Inflammatory macrophage treated with lipopolysaccharide for 4 hours (primary cell): ENCODE measurements around the gene FRAS1.
"Not testable (repeated sequence)": the region's sequence is repeated elsewhere in the genome, so short reads cannot be mapped to it uniquely, and the experiment has no call there.

Source experiments
- DNase-seq: peaks from one replicate; pipeline ENCODE4 v3.0.0-alpha.2; 2020

FRAS1 gene

GRCh38 chr4:78174891-78175290, 117.8 kb downstream of the FRAS1 start:
- DNase-seq = no peak

GRCh38 chr4:78179196-78179595, 122.1 kb downstream of the FRAS1 start:
- DNase-seq = no peak

- not testable (repeated sequence) for DNase-seq
Measured at GRCh38 chr4:78181681-78182234, 124.6 kb downstream of the FRAS1 start.

- no peak for DNase-seq
Measured at GRCh38 chr4:78184584-78184983, 127.5 kb downstream of the FRAS1 start.

- no peak for DNase-seq
Measured at GRCh38 chr4:78185117-78185516, 128.0 kb downstream of the FRAS1 start.

GRCh38 chr4:78186597-78187543, 129.7 kb downstream of the FRAS1 start:
- DNase-seq = no peak

- no peak for DNase-seq
Measured at GRCh38 chr4:78190068-78190467, 132.9 kb downstream of the FRAS1 start.

GRCh38 chr4:78190595-78190994, 133.5 kb downstream of the FRAS1 start:
- DNase-seq = no peak

GRCh38 chr4:78197947-78198346, 140.8 kb downstream of the FRAS1 start:
- DNase-seq = no peak

- DNase-seq = no peak
Measured at GRCh38 chr4:78199984-78200383, 142.9 kb downstream of the FRAS1 start.

GRCh38 chr4:78200949-78201348, 143.8 kb downstream of the FRAS1 start:
- DNase-seq = no peak

GRCh38 chr4:78204176-78204575, 147.1 kb downstream of the FRAS1 start:
- no peak for DNase-seq

GRCh38 chr4:78205591-78205990, 148.5 kb downstream of the FRAS1 start:
- DNase-seq = no peak

- DNase-seq = no peak
Measured at GRCh38 chr4:78207541-78207940, 150.4 kb downstream of the FRAS1 start.

GRCh38 chr4:78207951-78208350, 150.8 kb downstream of the FRAS1 start:
- DNase-seq = no peak

- DNase-seq = not testable (repeated sequence)
Measured at GRCh38 chr4:78208896-78209295, 151.8 kb downstream of the FRAS1 start.

GRCh38 chr4:78210694-78211410, 153.7 kb downstream of the FRAS1 start:
- DNase-seq = no peak

- DNase-seq = no peak
Measured at GRCh38 chr4:78213218-78213617, 156.1 kb downstream of the FRAS1 start.

GRCh38 chr4:78214078-78214477, 157.0 kb downstream of the FRAS1 start:
- DNase-seq = no peak

GRCh38 chr4:78217557-78217956, 160.4 kb downstream of the FRAS1 start:
- DNase-seq = no peak

GRCh38 chr4:78218260-78218659, 161.1 kb downstream of the FRAS1 start:
- no peak for DNase-seq

GRCh38 chr4:78219825-78220224, 162.7 kb downstream of the FRAS1 start:
- no peak for DNase-seq

- no peak for DNase-seq
Measured at GRCh38 chr4:78220283-78220682, 163.2 kb downstream of the FRAS1 start.
